GM21619 (cell line): ENCODE results near the gene SLC28A1.

Experiments used
- ATAC-seq: cut with Tn5 transposase; IDR thresholded peaks from one replicate; pipeline ENCODE4 v1.9.1; 2021; ENCODE audit not compliant: unreplicated experiment

SLC28A1 gene

DNA sequence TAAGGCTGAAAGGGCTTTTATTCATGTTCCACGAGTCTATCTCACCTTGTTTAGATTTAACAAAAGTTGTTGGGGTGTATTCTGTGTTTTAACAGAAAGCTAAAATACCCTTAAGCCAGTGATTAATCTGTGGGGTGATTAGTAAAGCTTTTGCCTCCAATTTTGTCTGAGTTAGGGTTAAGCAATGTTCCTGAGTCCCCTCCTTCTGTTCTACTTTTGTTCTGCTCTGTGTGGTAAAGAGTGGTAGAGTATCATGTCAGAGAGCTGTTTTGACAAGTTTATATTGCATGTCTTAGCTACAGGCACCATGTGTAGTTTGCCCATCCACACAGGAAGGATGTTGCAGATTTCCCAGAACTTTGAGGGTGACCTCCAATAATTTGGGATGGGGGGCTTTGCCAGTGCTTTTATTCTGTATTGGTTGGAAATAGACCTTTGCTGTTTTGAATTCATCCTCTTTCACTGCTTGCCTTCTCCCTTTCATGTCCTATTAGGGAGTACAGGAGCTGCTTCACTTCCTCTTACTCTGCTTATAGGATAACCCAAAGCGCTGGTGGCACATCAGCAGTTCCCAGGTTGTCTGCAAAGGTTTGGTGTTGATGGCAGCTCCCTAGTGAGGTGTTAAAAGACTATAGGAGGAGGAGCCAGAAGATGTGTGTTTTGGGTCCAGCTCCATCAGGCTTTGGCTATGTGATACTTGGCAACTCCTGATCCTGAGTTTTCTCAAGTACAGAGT lies 104.6 kb downstream of the SLC28A1 start:
- ATAC-seq = no peak

DNA sequence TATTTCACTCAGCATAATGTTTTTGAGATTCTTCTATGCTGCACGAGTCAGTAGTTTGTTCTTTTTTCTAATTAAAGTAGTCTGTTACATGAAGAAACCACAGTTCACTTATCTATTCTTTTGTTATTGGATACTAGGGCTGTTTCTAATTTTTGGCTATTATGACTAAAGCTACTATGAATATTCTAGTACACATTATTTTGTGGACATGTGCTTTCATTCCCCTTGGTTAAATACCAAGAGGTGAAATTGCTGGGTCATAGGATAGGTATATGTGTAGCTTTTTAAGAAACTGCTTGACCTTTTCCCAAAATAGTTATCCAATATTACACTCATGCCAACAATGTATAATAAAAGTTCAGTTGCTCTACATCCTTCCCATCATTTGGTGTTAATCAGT lies 106.0 kb downstream of the SLC28A1 start:
- no peak for ATAC-seq

DNA sequence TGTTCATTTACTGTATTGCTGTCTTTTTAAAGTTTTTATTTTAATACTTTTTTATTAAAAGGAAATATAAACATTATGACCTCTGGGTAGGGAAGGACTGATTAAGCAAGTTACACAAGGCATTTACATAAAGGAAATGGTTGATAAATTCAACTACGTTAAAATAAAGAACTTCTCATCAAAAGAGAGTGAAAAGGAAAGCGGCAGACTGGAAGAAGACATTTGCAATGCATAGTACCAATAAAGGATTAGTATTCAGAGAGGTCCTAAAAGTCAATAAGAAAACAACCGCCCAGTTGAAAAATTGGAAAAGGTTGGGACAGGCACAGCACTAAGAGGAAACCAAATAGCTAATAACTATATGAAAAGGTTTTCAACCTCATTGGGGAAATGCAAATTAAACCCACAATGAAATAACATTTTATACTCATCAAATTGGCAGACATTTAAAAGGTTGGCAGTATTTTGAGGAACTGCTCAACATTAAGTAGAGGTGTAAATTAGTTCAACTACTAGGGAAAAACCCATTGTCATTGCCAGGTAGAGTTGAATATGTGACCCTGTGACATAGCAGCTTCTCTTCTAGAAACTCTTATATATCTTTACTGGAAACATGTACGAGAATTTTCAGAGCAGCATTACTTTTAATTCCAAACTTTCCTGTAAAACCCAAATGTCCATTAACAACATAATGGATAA lies 106.7 kb downstream of the SLC28A1 start:
- no peak for ATAC-seq

- ATAC-seq = no peak
These were observed 107.9 kb downstream of the SLC28A1 start for GRCh38 chr15:84992157-84992944.
